HepG2 (cell line): ENCODE results near the gene MYO19. TPM values are rescaled to one million over a fixed set of nuclear protein-coding genes. Genes with fewer than 3 reads are reported as not detected.

Source experiments
- ATAC-seq: fragments of 200-7000 bp; cut with Tn5 transposase; 3 replicates; pipeline ENCODE4 v1.9.1; 2020; ENCODE audit warnings: mild to moderate bottlenecking, moderate library complexity
- BruUV-seq: library from RNA; stranded (reverse); fragments of 400-500 nt; replicated peaks from 2 replicates; lab custom pipeline; 2021; lab: Mats Ljungman, UMichigan
- CTCF ChIA-PET: fragments of 300-600 bp; formaldehyde crosslinking; extraction: SDS; loops from one replicate; lab custom pipeline; 2021; ENCODE audit warnings: low total read pairs, inconsistent platforms, low intra/inter-chr PET ratio; lab: Yijun Ruan, JAX
- POLR2A ChIA-PET: fragments of 350-600 bp; sonication (Branson Sonifier 250); formaldehyde crosslinking; loops from one replicate; lab custom pipeline; 2020; ENCODE audit warnings: antibody characterized with exemption, inconsistent platforms; lab: Yijun Ruan, JAX
- DNase-seq: peaks from one replicate; pipeline ENCODE4 v3.0.0-alpha.2; 2015; ENCODE audit warnings: low spot score
- FAIRE-seq: peaks from 3 replicates; lab custom pipeline; 2011; peaks lifted over from hg19 to GRCh38; lab: Jason Lieb, UNC
- H2AFZ ChIP-seq: one replicate; pipeline ENCODE4 v1.6.1; 2011; ENCODE audit warnings: low read length, inconsistent platforms
- H3K27ac ChIP-seq: fragments of 300-600 bp; 3 replicates; pipeline ENCODE4 v1.8.0; 2011; ENCODE audit warnings: mixed run types, mild to moderate bottlenecking, mixed read lengths, low read length, inconsistent platforms; ENCODE audit not compliant: insufficient read depth; ENCODE audit errors: extremely low read length
- H3K27me3 ChIP-seq, 2 experiments: fragments of 200-600 bp in 1 of 2; 2 replicates in 1 of 2; 3 replicates in 1 of 2; pipeline versions ENCODE4 v1.6.0 to v1.8.0; 2011; ENCODE audit warnings: low read length in 2 of 2, mild to moderate bottlenecking in 2 of 2, moderate library complexity in 2 of 2, inconsistent platforms in 1 of 2; ENCODE audit not compliant: insufficient read depth in 2 of 2, control insufficient read depth in 1 of 2
- H3K36me3 ChIP-seq, 2 experiments: fragments of 200-600 bp in 1 of 2; replicated peaks in 1 of 2; 2 replicates in 1 of 2; 3 replicates in 1 of 2; pipeline versions ENCODE4 v1.5.1 to v1.8.0; 2011; ENCODE audit warnings: low read length in 2 of 2, inconsistent platforms in 1 of 2; ENCODE audit not compliant: insufficient read depth in 2 of 2, control insufficient read depth in 1 of 2
- H3K4me1 ChIP-seq: 2 replicates; pipeline ENCODE4 v1.5.1; 2012; ENCODE audit warnings: low read length, inconsistent platforms; ENCODE audit not compliant: insufficient read depth
- H3K4me2 ChIP-seq: 2 replicates; pipeline ENCODE4 v1.6.0; 2011; ENCODE audit warnings: low read depth, low read length, inconsistent platforms
- H3K4me3 ChIP-seq, 3 experiments: fragments of 200-600 bp in 1 of 3; sonication (generic), shearing (Covaris generic) in 1 of 3; replicated peaks in 1 of 3; 2 replicates each; pipeline ENCODE4 v1.5.1; 2011 to 2016; ENCODE audit warnings: low read length in 3 of 3, inconsistent platforms in 2 of 3, low read depth in 2 of 3, mild to moderate bottlenecking in 2 of 3, control low read depth in 1 of 3, mixed read lengths in 1 of 3; ENCODE audit not compliant: insufficient read depth in 1 of 3
- H3K79me2 ChIP-seq: one replicate; pipeline ENCODE4 v1.6.1; 2011; ENCODE audit warnings: low read length, inconsistent platforms; ENCODE audit not compliant: insufficient read depth
- H3K9ac ChIP-seq: 2 replicates; pipeline ENCODE4 v1.6.0; 2011; ENCODE audit warnings: mild to moderate bottlenecking, low read depth, low read length, inconsistent platforms; ENCODE audit not compliant: insufficient read depth
- H3K9me3 ChIP-seq: 2 replicates; pipeline ENCODE4 v1.5.1; 2012; ENCODE audit warnings: mild to moderate bottlenecking, low read length
- H4K20me1 ChIP-seq: 2 replicates; pipeline ENCODE4 v1.6.0; 2011; ENCODE audit warnings: inconsistent platforms, mild to moderate bottlenecking, low read length, moderate library complexity; ENCODE audit not compliant: insufficient read depth
- HOXA7 ChIP-seq: sonication (generic); formaldehyde crosslinking; IDR thresholded peaks from 2 replicates; pipeline ENCODE4 v1.8.1; 2022; ENCODE audit warnings: mild to moderate bottlenecking, missing genetic modification reagents, moderate library complexity
- ISL2 ChIP-seq: sonication (generic); formaldehyde crosslinking; IDR thresholded peaks from 2 replicates; pipeline ENCODE4 v1.5.0; 2020; ENCODE audit warnings: missing genetic modification reagents
- KLF9 ChIP-seq: IDR thresholded peaks from 2 replicates; pipeline ENCODE4 v1.6.1; 2016; ENCODE audit warnings: low read depth
- LBX2 ChIP-seq: sonication (generic); formaldehyde crosslinking; IDR thresholded peaks from 2 replicates; pipeline ENCODE4 v1.5.0; 2020; ENCODE audit warnings: missing genetic modification reagents, mild to moderate bottlenecking, borderline replicate concordance
- MLLT10 ChIP-seq: sonication (generic); formaldehyde crosslinking; IDR thresholded peaks from 2 replicates; pipeline ENCODE4 v1.4.0; 2020; ENCODE audit warnings: missing genetic modification reagents
- MXD3 ChIP-seq: IDR thresholded peaks from 2 replicates; pipeline ENCODE4 v1.6.1; 2016; ENCODE audit warnings: mild to moderate bottlenecking, missing biosample characterization, missing genetic modification reagents
- SMAD1 ChIP-seq: sonication (generic); formaldehyde crosslinking; IDR thresholded peaks from 2 replicates; pipeline ENCODE4 v1.4.0; 2020; ENCODE audit warnings: missing genetic modification reagents, low read depth, mild to moderate bottlenecking, borderline replicate concordance
- SP140L ChIP-seq: sonication (generic); formaldehyde crosslinking; IDR thresholded peaks from 2 replicates; pipeline ENCODE4 v1.4.0; 2020; ENCODE audit warnings: missing genetic modification reagents, borderline replicate concordance
- TFDP1 ChIP-seq: IDR thresholded peaks from 2 replicates; pipeline ENCODE4 v1.6.1; 2016; ENCODE audit warnings: missing compliant biosample characterization, missing genetic modification reagents, borderline replicate concordance
- ZBED4 ChIP-seq: sonication (generic); formaldehyde crosslinking; IDR thresholded peaks from 2 replicates; pipeline ENCODE4 v1.4.0; 2020; ENCODE audit warnings: missing genetic modification reagents, borderline replicate concordance
- ZBTB3 ChIP-seq: sonication (generic); formaldehyde crosslinking; IDR thresholded peaks from 2 replicates; pipeline ENCODE4 v1.4.0; 2020; ENCODE audit warnings: low read depth, mild to moderate bottlenecking, moderate library complexity, missing genetic modification reagents, borderline replicate concordance
- ZNF460 ChIP-seq: sonication (generic); formaldehyde crosslinking; IDR thresholded peaks from 2 replicates; pipeline ENCODE4 v1.5.1; 2020; ENCODE audit warnings: missing genetic modification reagents, mild to moderate bottlenecking, borderline replicate concordance
- ZNF672 ChIP-seq: sonication (generic); formaldehyde crosslinking; IDR thresholded peaks from 2 replicates; pipeline ENCODE4 v1.8.1; 2022; ENCODE audit warnings: missing genetic modification reagents
- ZNF772 ChIP-seq: sonication (generic); formaldehyde crosslinking; IDR thresholded peaks from 2 replicates; pipeline ENCODE4 v1.5.0; 2020; ENCODE audit warnings: mild to moderate bottlenecking, missing genetic modification reagents
- WGBS: methylation state at CpG from one replicate; pipeline ENCODE4 v1.1.6; 2017; ENCODE audit warnings: low lambda C conversion rate; 5-methylcytosine and 5-hydroxymethylcytosine counted together
- in situ Hi-C: cut with HindIII; loops from 2 replicates; pipeline ENCODE4 v1.10.0; 2017; ENCODE audit warnings: low pct_unique_long_range_greater_than_20kb; ENCODE audit not compliant: extremely low pct_ligation_motif_present
- intact Hi-C: fragments of 100-400 bp; cut with micrococcal nuclease; formaldehyde crosslinking; loops from one replicate; pipeline ENCODE4 v1.10.0; 2022; ENCODE audit not compliant: unreplicated experiment
- polyA plus RNA-seq, 8 experiments: library from polyadenylated mRNA; depleted of rRNA in 3 of 8; stranded (reverse) in 7 of 8; unstranded in 1 of 8; fragments of >200 nt; fragmentation: Illumina TruSeq in 4 of 8; extraction: Trizol in 4 of 8; gene quantifications; 2 replicates each; pipeline versions ENCODE4 v1.2.1 to v1.2.3, GENCODE V29; 2011 to 2016; ENCODE audit warnings: low read depth in 4 of 8, missing spikeins in 1 of 8, mixed read lengths in 1 of 8; ENCODE audit not compliant: insufficient read depth in 1 of 8
- total RNA-seq, 5 experiments: library from RNA; depleted of rRNA; stranded (reverse); fragments of >200 nt; fragmentation: Illumina TruSeq; extraction: Trizol; gene quantifications; 2 replicates each; pipeline ENCODE4 v1.2.3, GENCODE V29; 2016; ENCODE audit warnings: low read depth in 1 of 5

MYO19 gene
- total and polyA plus RNA-seq, 2 of the 13 experiments (the other 11 are each of a cell fraction or from before 2014, with no cell fraction given) = 75.7 to 82.3 TPM

- no peak overlapping the region for H2AFZ ChIP-seq
- H3K27ac ChIP-seq = no peak overlapping the region
- H3K36me3 ChIP-seq = peaks cover 18 to 71% of the 10 kb centered on the region in 2 experiments
- H3K9me3 ChIP-seq = no peaks in the 10 kb centered on the region
- FAIRE-seq (no peak), DNase-seq (no peak), ATAC-seq (no peak)
- TF ChIP-seq LBX2 (CRISPR knock-in tag) (no peak), ZBED4 (CRISPR knock-in tag) (no peak), TFDP1 (CRISPR knock-in tag) (no peak), ZNF460 (CRISPR knock-in tag) (no peak), SP140L (CRISPR knock-in tag) (no peak), ISL2 (no peak), HOXA7 (CRISPR knock-in tag) (no peak), SMAD1 (CRISPR knock-in tag) (no peak), ZNF672 (CRISPR knock-in tag) (no peak), ZBTB3 (no peak), MLLT10 (no peak), ZNF772 (no peak), KLF9 (no peak), MXD3 (CRISPR knock-in tag) (no peak)
- POLR2A ChIA-PET = no interaction called here
- no peaks in the 10 kb centered on the region for H3K4me1 ChIP-seq
- no peak overlapping the region for H3K4me2 ChIP-seq
- no peak overlapping the region for H3K9ac ChIP-seq
- H3K4me3 ChIP-seq = no peak overlapping the region
- CTCF ChIA-PET = no interaction called here
- WGBS = 97% methylated on average over 2 of the region's 2 CpGs
- H4K20me1 ChIP-seq = peaks cover 7% of the 10 kb centered on the region; the same call in 1 of the 2 replicates
- in situ Hi-C loops (no loop called here), intact Hi-C loops (no loop called here)
- H3K27me3 ChIP-seq = no peaks in the 10 kb centered on the region
- BruUV-seq = no TSS peak
- H3K79me2 ChIP-seq = peaks cover 24% of the 10 kb centered on the region
These were observed 42.1 kb upstream of the MYO19 start for GRCh38 chr17:36576793-36577192.
